Measurements from ENCODE around the gene CDC73.

DNA sequence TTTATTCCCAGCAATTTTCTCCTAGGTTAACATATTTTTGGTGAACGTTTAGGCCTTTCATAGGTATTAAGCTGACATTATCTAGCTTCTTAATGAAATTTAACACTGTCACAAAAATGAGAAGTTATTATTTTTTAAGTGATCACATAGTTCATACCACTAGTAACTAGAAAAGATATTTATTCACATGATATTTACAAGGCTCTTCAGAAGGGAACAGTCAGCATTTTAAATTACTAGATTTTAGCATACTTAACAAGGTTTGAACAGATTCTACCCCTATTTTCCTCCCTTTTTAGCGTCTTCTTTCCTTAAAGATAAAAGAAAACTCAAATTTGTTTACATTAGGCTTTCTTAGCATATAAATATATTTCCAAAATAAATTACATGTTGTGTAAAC lies 130.1 kb downstream of the CDC73 start:
- TF ChIP-seq, protein P1, sequence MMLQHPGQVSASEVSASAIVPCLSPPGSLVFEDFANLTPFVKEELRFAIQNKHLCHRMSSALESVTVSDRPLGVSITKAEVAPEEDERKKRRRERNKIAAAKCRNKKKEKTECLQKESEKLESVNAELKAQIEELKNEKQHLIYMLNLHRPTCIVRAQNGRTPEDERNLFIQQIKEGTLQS (IDR thresholded peaks at IDR 0.05) = no peak
- TF ChIP-seq, protein P2, sequence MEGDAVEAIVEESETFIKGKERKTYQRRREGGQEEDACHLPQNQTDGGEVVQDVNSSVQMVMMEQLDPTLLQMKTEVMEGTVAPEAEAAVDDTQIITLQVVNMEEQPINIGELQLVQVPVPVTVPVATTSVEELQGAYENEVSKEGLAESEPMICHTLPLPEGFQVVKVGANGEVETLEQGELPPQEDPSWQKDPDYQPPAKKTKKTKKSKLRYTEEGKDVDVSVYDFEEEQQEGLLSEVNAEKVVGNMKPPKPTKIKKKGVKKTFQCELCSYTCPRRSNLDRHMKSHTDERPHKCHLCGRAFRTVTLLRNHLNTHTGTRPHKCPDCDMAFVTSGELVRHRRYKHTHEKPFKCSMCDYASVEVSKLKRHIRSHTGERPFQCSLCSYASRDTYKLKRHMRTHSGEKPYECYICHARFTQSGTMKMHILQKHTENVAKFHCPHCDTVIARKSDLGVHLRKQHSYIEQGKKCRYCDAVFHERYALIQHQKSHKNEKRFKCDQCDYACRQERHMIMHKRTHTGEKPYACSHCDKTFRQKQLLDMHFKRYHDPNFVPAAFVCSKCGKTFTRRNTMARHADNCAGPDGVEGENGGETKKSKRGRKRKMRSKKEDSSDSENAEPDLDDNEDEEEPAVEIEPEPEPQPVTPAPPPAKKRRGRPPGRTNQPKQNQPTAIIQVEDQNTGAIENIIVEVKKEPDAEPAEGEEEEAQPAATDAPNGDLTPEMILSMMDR (IDR thresholded peaks at IDR 0.05; ENCODE audit: low read depth, low read length, missing input control) = no peak
- TF ChIP-seq FOXA1 (IDR thresholded peaks at IDR 0.05) (no peak), GABPA (IDR thresholded peaks at IDR 0.05 in 1 of 2, conservative IDR thresholded peaks at IDR 0.05 in 1 of 2) (no peak), SP1 (IDR thresholded peaks at IDR 0.05) (no peak), JUND (IDR thresholded peaks at IDR 0.05) (no peak), TAF1 (conservative IDR thresholded peaks at IDR 0.05) (no peak), RAD21 (IDR thresholded peaks at IDR 0.05) (no peak), HNF4G (IDR thresholded peaks at IDR 0.05) (no peak), HNF4A (conservative IDR thresholded peaks at IDR 0.05) (no peak), YY1 (IDR thresholded peaks at IDR 0.05) (no peak)
- TF ChIP-seq, protein P3, sequence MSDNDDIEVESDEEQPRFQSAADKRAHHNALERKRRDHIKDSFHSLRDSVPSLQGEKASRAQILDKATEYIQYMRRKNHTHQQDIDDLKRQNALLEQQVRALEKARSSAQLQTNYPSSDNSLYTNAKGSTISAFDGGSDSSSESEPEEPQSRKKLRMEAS (IDR thresholded peaks at IDR 0.05) = no peak
- TF ChIP-seq, protein P4, sequence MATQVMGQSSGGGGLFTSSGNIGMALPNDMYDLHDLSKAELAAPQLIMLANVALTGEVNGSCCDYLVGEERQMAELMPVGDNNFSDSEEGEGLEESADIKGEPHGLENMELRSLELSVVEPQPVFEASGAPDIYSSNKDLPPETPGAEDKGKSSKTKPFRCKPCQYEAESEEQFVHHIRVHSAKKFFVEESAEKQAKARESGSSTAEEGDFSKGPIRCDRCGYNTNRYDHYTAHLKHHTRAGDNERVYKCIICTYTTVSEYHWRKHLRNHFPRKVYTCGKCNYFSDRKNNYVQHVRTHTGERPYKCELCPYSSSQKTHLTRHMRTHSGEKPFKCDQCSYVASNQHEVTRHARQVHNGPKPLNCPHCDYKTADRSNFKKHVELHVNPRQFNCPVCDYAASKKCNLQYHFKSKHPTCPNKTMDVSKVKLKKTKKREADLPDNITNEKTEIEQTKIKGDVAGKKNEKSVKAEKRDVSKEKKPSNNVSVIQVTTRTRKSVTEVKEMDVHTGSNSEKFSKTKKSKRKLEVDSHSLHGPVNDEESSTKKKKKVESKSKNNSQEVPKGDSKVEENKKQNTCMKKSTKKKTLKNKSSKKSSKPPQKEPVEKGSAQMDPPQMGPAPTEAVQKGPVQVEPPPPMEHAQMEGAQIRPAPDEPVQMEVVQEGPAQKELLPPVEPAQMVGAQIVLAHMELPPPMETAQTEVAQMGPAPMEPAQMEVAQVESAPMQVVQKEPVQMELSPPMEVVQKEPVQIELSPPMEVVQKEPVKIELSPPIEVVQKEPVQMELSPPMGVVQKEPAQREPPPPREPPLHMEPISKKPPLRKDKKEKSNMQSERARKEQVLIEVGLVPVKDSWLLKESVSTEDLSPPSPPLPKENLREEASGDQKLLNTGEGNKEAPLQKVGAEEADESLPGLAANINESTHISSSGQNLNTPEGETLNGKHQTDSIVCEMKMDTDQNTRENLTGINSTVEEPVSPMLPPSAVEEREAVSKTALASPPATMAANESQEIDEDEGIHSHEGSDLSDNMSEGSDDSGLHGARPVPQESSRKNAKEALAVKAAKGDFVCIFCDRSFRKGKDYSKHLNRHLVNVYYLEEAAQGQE (IDR thresholded peaks at IDR 0.05) = no peak
